NOMO-1 (cell line): ENCODE results near the gene KRT31.
"Not testable (repeated sequence)": the region's sequence is repeated elsewhere in the genome, so short reads cannot be mapped to it uniquely, and the experiment has no call there.

Source experiments
- DNase-seq, 2 experiments: peaks; one replicate each; lab custom pipeline; 2025; ENCODE audit not compliant: unreplicated experiment in 2 of 2; lab: John Stamatoyannopoulos, UW

The KRT31 gene

DNA sequence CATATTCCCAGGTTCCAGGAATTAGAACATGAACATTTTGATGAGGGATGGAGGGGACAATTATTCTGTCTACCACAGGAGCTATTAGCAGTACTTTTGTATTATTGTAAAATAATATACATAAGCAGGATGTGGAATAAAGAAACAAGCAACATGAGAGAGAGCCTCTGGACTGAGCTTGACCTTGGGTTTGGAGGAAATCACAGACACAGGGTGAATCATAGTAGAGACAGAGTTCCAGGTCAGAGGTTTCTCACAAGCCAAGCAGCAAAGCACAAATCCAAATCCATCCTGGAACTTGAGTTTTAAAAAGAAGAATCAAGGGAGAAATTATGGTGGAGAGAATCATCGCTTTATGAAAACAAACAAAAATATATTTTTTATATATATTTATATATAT lies 5.1 kb downstream of the KRT31 start:
- no peak for DNase-seq

DNA sequence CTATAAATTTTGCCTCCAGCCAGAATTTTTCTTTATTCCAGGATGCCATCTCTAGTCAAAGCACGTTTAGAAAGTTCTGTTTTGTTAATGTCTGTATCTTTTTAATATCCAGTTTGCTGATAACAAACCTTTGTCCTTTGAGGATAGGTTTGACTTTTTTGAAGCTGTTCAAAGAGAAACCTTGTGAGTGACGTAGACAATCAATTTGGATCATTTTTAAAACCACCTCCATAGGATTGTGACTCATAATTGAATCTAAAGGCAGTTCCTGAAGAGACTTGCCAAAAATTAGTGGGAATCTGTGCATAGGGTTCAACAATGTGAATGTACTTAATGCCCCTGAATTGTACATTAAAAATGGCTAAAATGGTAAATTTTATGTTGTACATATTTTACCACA lies 5.9 kb downstream of the KRT31 start:
- DNase-seq = no peak

DNA sequence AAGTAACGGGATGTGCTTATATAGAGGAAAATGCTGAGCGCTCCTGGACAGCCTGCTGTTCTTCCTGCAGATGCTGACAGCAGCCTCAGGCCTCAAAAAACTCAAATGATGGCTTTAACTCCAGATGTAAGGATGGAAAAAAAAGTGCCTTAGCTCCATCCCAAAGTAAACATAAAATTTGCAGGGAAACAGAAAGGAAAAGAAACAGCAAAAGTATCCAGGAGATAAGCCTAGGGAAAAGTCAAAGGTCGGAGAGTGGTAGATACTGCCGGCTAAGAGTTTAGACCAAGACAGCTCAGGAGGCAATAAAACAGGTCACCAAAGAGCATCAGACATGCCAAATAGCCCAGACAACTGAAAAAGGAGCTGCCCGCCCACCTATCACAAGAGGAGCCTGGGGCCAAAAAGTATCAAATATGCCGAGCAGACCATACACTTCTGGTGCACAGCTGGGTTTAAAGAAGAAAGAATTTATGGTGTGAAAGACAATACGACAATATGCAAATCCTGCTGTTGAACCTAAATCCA lies 6.9 kb downstream of the KRT31 start:
- no peak for DNase-seq

DNA sequence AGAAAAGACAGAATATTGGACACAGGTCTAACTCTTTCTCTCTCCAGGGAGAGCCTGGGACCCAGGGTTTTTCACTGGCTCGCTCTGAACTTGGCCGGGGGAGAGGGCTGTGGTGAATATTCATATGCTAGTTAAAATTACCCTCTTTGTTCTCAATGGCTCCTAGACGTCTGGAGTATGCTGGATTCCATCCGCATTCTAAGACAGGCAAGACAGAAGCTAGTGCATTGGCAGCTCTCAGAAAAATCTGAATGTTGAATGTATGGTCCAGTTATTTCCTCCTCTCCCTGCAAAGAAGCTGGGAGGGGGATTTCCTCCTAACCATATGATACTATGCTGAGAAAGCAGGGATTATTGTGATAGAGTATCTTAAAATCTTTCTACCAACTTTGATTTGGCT lies 9.7 kb downstream of the KRT31 start:
- no peak for DNase-seq

DNA sequence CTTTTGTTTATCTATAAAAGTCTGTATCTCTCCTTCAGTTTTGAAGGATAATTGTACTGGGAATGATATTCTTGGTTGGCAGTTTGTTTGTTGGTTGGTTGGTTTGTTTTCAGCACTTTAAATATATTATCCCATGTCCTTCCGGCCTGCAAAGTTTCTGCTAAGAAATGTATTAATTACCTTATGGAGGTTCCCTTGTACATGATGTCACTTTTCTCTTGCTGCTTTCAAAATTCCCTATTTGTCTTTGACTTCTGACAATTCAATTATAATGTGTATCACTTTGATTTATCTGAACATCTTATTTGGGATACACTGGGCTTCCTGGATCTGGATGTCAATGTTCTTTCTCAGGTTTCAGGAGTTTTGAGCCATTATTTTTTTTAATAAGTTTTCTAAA lies 11.2 kb downstream of the KRT31 start:
- DNase-seq = no peak

DNA sequence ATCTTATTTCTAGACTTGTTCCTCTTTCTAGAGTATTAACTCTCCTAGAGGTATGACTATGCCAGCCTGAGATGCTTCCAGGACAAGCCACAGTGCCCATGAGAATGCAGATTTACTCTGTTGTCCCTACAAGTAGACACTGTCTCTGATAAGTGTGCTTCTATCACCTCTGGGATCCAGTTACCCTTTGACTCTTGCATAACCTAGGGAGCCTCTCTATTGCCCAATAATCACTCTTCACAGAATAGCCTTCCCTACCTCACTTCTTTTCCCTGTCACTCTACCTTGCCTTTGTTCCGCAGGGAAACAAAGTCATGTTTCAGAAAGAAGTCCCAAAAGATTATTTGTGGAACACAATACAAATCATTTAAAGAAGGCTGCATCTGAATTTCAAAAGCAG lies 13.7 kb downstream of the KRT31 start:
- DNase-seq = peak; percentile 13 to 81

DNA sequence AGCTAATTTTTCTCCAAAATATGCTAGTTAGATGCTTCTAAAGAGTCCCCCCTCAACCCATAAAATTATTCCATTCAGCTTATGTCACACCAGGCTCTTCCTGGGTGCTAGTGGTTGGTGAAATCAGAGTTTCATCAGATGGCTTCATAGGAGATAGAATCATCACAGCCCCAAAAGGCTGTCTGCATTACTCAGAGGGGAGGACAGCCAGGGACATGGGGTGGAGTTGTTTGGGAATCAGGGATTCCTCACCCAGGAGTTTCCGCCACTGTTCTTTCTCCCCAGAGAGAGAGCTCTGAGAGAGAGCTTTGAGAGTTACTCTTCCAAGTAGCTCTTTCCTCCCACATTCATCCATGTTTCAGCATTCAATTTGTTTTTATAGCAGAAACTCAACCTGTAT lies 15.0 kb downstream of the KRT31 start:
- DNase-seq = no peak

DNA sequence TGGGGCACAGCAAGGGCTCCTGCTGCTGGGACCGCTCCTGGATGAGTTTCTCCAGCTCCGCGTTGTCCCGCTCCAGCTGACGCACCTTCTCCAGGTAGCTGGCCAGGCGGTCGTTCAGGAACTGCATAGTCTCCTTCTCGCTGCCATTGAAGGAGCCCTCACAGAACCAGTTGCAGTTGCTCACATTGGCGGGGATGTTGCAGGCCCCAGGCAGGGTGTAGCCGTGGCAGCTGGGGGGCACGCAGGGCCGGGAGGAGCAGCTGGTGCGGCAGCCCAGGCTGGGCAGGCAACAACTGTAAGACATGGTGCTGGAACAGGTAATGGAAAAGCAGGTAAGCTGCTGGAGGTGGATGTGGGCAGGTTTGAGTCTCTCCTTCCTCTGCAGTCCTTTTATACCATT lies 15.5 kb downstream of the KRT31 start, which contains the start of gene KRT34:
TSS of gene KRT34 (minus strand) at position 364 of the 400 bp plus-strand sequence. CDS start at position 304, 60 bp downstream.
- not testable (repeated sequence) for DNase-seq

DNA sequence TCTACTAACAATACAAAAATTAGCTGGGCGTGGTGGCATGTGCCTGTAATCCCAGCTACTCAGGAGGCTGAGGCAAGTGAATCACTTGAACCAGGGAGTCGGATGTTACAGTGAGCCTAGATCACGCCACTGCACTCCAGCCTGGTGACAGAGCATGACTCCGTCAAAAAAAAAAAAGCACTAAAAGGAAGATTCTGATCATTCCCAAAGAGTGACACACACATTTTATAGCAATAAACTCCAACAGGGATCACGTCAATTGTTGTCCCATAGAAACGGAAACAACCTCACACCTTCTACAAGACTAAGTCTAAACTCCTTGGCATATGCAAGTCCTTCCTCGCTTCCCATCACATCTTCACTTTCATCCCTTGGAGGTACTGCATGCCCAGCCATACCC lies 17.3 kb downstream of the KRT31 start:
- not testable (repeated sequence) for DNase-seq

DNA sequence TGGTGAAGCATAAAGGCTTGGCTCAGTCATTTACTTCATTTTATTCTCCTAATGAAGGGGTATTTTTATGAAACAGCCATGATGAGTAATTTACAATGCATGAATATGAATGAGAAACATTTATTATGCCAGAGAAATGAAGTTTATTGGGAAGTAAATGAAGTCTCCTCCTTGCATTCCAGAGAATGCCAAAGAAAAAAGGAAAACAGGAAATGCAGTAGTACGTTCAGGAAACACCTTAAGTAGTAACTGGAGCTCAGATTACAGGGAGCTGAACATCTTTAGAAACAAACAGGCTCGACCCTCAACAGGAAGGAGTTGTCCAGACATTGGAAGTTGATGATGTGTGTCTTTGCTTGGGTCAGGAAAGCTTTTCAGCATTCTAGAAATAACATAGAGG lies 19.9 kb downstream of the KRT31 start:
- DNase-seq = no peak

DNA sequence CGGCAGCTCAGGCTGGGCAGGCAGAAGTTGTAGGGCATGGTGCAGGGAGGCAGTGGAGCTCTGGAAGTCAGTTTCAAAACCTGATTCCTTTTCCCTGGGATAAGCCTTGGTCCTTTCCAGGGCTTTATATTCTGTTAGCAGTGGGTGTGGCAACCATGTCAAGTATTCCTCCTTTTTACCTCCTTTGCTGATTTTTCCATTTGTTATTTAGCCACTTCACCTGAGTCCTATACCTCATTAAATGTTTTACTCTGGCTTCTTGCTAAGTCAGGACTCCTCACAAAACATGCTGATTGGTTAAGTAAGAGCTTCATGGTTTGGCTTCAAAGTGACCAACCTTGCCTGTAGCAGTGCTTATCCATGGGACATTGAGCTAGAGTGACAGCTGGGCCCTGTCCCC lies 27.7 kb downstream of the KRT31 start, which contains the start of gene KRT33B:
TSS of gene KRT33B (minus strand) at position 101 of the 400 bp plus-strand sequence. CDS start at position 38, 63 bp downstream.
- DNase-seq = no peak

DNA sequence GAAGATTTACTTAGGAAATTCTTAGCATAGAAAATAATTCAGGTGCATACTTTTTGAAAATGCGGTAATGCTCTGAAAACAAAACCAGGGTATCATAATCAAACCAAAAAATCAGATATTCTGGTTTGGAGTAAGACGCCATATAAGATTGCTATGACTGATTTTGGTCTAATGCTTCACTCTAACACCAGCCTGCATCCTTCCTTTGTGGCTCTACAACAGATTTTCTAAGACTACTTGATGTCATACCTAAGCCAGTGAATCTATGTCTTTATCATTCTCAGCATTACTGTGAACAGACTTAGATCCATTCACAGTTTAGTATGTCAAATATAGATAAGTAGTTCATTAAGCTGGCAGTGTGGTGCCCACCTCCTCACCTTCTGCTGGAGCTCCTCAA lies 28.4 kb downstream of the KRT31 start:
- no peak for DNase-seq

DNA sequence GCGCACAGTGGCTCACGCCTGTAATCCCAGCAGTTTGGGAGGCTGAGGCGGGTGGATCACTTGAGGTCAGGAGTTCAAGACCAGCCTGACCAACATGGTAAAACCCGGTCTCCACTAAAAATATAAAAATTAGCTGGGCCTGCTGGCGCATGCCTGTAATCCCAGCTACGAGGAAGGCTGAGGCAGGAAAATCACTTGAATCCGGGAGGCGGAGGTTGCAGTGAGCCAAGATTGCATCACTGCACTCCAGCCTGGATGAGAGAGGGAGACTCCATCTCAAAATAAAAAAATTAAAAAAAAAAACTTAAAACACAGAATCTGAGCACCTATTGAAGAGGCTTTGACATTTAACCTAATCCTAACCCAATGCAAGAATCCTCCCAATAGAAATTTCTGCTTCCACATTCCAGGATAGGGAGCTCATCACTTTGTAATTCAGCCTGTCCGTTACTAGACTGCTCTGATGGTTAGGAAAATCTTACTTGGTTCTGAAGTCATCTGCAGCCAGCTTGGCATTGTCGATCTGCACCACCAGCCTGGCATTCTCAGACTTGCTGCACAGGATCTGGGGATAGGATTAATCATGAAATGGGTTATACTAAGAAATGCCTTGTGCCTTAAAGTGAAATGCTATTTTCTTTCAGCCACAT lies 29.9 kb downstream of the KRT31 start:
- DNase-seq = no peak

DNA sequence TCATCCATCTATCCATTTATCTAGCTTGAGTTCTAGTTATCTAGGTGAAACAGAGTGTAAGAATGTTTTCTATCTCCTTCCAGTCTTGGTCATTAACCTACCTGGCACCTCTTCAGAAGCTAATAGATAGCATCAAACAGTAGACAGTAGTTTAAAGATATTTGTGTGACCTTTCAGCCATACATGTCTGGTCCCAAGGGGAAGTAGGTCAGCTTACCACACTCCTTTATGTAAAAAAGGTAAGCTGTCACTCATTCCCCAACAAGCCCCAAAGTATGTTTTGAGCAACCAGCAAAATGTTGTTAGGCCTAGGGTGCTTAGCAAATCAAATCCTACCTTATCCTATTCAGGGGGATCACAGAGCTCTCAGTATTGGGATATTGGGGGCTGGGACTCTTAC lies 31.3 kb downstream of the KRT31 start:
- DNase-seq = no peak

DNA sequence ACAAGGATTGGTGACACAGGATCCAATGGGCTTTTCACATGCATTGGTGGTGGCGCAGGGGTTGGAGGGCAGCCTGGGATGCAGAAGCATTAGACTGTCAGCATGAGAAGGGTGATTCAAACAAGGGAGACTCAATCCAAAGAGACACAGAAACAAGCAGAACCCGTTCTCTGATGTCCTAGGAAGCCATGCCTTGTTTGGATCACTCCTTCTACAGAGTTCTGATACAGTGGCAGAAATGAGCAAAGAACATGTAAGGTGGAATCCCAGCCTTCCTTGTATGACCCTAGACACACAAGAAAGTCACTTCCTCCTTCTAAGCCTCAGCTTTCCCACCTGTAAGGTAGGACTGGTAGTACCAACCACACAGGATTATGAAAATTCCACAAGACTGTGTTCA lies 33.5 kb downstream of the KRT31 start:
- DNase-seq = no peak

DNA sequence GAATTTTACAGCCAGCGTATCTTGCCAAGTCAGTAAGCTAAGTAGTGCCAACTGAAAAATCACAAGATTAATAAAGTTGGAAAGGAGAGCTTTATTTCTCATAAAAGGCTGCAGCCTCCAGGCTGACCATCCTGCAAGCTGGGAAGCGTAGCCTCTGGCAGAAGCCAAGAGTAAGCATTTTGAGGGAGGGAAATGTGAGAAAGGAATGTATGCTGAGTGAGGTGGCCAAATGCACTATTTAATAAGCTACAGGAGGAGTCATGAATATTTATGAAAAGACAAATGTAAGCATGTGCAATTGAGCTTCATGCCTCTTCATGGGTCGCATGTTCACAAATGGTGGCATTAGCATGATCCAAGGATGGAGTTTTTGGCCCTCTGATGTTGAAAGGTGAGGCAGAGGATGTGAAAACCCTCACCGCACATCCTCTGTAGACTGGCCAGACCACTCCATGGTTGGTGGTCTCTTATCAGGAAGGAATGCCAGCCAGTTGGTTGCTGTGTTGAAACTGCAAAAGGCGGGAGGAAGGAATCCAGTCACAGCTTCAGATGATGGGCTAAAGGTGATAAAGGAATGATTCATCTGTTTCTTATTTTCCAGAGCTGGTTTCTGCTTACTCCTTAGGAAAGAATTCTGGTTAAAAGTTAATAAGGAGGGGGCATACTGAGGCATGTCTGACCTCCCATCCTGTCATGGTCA lies 37.0 kb downstream of the KRT31 start:
- no peak for DNase-seq

DNA sequence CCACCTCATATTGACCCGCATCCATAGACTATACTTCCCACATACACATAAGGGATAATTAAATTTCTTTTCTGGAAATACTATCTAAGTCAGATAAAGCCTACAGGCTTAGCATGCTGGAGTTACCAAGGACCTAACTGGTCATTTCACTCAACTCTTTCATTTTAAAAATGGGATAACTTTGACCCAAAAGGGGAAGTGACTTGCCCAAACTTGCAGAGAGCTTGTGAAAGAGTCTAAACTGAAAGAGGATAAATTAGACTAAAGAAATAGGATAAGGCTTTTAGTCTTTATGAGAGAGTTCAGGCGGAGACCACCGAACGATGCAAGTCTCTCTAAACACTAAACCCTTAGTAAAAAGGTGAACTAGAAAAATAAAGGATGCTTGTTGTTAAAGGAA lies 42.9 kb downstream of the KRT31 start:
- DNase-seq = peak; percentile 68 to 96

DNA sequence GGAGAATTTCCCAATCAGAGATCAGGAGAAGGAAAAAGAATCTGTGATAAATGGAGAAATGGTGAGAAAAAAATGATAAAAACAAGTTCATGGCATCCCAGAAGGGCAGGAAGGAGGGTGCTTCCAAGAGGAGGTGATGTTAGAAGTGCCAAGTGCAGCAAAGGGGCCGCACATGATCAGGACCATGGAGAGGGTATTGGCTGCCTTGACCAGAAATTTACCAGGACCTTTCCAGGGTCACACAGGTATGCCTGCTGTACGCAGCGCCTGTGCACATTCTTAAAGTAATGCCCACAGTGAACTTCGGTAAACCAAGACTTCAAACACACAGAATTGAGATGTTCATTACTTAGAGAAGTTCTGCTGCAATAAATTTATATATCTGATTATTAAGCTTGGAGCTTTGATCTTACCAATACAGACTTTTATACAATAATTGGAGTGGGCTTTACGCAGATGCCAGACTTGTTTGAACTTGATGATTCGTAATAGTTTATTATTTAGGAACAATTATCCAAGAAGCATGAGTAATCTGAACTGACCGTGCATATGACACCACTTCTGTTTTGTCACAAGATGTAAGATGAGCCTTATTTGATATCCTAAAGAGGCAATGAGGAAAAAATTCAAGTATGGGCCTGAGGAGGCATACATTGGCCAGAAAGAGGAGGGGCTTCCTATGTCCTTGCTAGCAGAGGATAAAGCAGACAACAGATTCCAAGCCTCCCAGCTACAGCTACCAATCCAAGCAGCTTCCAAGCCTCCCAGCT lies 44.6 kb downstream of the KRT31 start:
- DNase-seq = no peak

DNA sequence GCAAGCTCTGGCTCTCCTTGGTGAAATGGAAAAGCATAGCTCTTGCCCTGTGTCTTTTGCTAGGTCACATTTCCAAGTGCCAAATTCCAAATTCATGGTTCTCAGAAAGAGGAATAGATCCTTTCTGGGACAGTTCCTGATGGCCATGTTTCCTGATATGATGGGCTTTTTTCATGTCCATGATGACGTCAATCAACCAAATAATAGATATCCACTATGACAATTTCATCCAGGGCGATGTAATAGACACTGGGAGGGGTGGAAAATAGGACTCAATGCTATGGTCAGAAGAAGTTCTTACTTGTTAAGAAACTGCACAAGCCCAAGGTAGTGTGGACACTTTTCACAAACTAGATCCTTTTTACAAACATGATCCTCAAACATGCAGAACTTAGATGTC lies 46.2 kb downstream of the KRT31 start:
- no peak for DNase-seq

DNA sequence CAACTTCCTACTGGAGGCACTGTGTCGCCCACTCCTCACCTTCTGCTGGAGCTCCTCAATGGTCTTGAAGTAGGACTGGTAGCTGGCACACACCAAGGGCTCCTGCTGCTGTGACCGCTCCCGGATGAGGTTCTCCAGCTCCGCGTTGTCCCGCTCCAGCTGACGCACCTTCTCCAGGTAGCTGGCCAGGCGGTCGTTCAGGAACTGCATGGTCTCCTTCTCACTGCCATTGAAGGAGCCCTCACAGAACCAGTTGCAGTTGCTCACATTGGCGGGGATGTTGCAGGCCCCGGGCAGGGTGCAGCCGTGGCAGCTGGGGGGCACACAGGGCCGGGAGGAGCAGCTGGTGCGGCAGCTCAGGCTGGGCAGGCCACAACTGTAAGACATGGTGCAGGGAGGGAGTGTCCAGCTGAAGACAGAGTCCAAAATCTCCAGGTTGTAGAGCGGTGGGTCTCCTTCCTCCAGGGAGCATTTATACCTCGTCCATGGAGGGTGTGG lies 47.0 kb downstream of the KRT31 start, which contains the start of gene KRT33A:
TSS of gene KRT33A (minus strand) at position 448 of the 498 bp plus-strand sequence. CDS start at position 387, 61 bp downstream.
- not testable (repeated sequence) for DNase-seq
